GM12878 (cell line): ENCODE measurements around the gene CLDN34. TPM values are rescaled to one million over a fixed set of nuclear protein-coding genes. Genes with fewer than 3 reads are reported as not detected.

Source experiments
- ATAC-seq: fragments of 200-7000 bp; cut with Tn5 transposase; 3 replicates; pipeline ENCODE4 v1.9.1; 2020; ENCODE audit warnings: mild to moderate bottlenecking, moderate library complexity
- BruUV-seq: library from RNA; stranded (reverse); fragments of 400-500 nt; replicated peaks from 2 replicates; lab custom pipeline; 2021; lab: Mats Ljungman, UMichigan
- CTCF ChIA-PET: fragments of 300-600 bp; sonication (Branson Sonifier 250); formaldehyde crosslinking; extraction: SDS; loops from one replicate; lab custom pipeline; 2021; ENCODE audit warnings: inconsistent platforms; lab: Yijun Ruan, JAX
- POLR2A ChIA-PET: fragments of 350-600 bp; formaldehyde crosslinking; extraction: SDS; loops from one replicate; lab custom pipeline; 2021; ENCODE audit warnings: inconsistent platforms; lab: Charles Lee
- RAD21 ChIA-PET: fragments of 300-600 bp; sonication (Branson Sonifier 250); formaldehyde crosslinking; loops from one replicate; lab custom pipeline; 2023; ENCODE audit warnings: antibody characterized with exemption; ENCODE audit not compliant: unreplicated experiment; lab: Charles Lee
- SMC1A ChIA-PET: fragments of 300-600 bp; sonication (Branson Sonifier 250); formaldehyde crosslinking; loops from one replicate; lab custom pipeline; 2023; ENCODE audit not compliant: unreplicated experiment, uncharacterized antibody; lab: Charles Lee
- DNase-seq: peaks from one replicate; pipeline ENCODE4 v3.0.0-alpha.2; 2011; ENCODE audit warnings: low read depth, low spot score
- FAIRE-seq: peaks from 3 replicates; lab custom pipeline; 2011; peaks lifted over from hg19 to GRCh38; lab: Jason Lieb, UNC
- H2AFZ ChIP-seq: 2 replicates; pipeline ENCODE4 v1.6.0; 2011; ENCODE audit warnings: low read depth, low read length, control low read depth; ENCODE audit not compliant: control insufficient read depth
- H3K27ac ChIP-seq: 2 replicates; pipeline ENCODE4 v1.5.1; 2011; ENCODE audit warnings: control low read depth; ENCODE audit not compliant: control insufficient read depth, insufficient read depth
- H3K27me3 ChIP-seq, 2 experiments: replicated peaks in 1 of 2; 2 replicates each; pipeline versions ENCODE4 v1.6.0 to v1.6.1; 2011; ENCODE audit warnings: low read length in 1 of 2; ENCODE audit not compliant: control insufficient read depth in 2 of 2, insufficient read depth in 2 of 2
- H3K36me3 ChIP-seq, 2 experiments: 2 replicates each; pipeline ENCODE4 v1.5.1; 2011; ENCODE audit warnings: low read length in 1 of 2; ENCODE audit not compliant: control insufficient read depth in 2 of 2, insufficient read depth in 2 of 2
- H3K4me1 ChIP-seq: 2 replicates; pipeline ENCODE4 v1.6.1; 2011; ENCODE audit warnings: mild to moderate bottlenecking, low read length, moderate library complexity, mixed read lengths; ENCODE audit not compliant: control insufficient read depth, insufficient read depth
- H3K4me2 ChIP-seq: 2 replicates; pipeline ENCODE4 v1.6.0; 2011; ENCODE audit warnings: control low read depth; ENCODE audit not compliant: control insufficient read depth, insufficient read depth
- H3K4me3 ChIP-seq: fragments of 200-600 bp; sonication (generic); 2 replicates; pipeline ENCODE4 v1.5.1; 2016
- H3K79me2 ChIP-seq: 2 replicates; pipeline ENCODE4 v1.6.0; 2011; ENCODE audit warnings: low read length; ENCODE audit not compliant: control insufficient read depth, insufficient read depth
- H3K9ac ChIP-seq: 2 replicates; pipeline ENCODE4 v1.8.0; 2011; ENCODE audit warnings: low read length, control low read depth, mixed read lengths; ENCODE audit not compliant: control insufficient read depth, insufficient read depth
- H3K9me3 ChIP-seq: replicated peaks from 3 replicates; pipeline ENCODE4 v1.5.1; 2011; ENCODE audit warnings: mild to moderate bottlenecking, low read length; ENCODE audit not compliant: control insufficient read depth, insufficient read depth
- H4K20me1 ChIP-seq: 2 replicates; pipeline ENCODE4 v1.6.0; 2011; ENCODE audit not compliant: control insufficient read depth, insufficient read depth
- BCL11A ChIP-seq: IDR thresholded peaks from 2 replicates; pipeline ENCODE4 v1.6.1; 2011; ENCODE audit warnings: low read depth, low read length
- CBX5 ChIP-seq: sonication (generic); IDR thresholded peaks from 2 replicates; pipeline ENCODE4 v1.6.1; 2016; ENCODE audit warnings: low read depth, moderate library complexity, mild to moderate bottlenecking, inconsistent platforms
- CHD4 ChIP-seq: fragments of 200-600 bp; sonication (generic); IDR thresholded peaks from 2 replicates; pipeline ENCODE4 v1.6.1; 2016; ENCODE audit warnings: mild to moderate bottlenecking
- DPF2 ChIP-seq: fragments of 450-650 bp; IDR thresholded peaks from 2 replicates; pipeline ENCODE4 v1.6.1; 2017; ENCODE audit warnings: mild to moderate bottlenecking
- EED ChIP-seq: sonication (generic); IDR thresholded peaks from 2 replicates; pipeline ENCODE4 v1.6.1; 2016; ENCODE audit warnings: antibody characterized with exemption, low read depth
- FOXK2 ChIP-seq: fragments of 450-650 bp; IDR thresholded peaks from 2 replicates; pipeline ENCODE4 v1.6.1; 2017; ENCODE audit warnings: mild to moderate bottlenecking, moderate library complexity
- HDAC2 ChIP-seq: fragments of 200-600 bp; sonication (generic); IDR thresholded peaks from 2 replicates; pipeline ENCODE4 v1.6.1; 2017
- HDGF ChIP-seq: fragments of 450-650 bp; IDR thresholded peaks from 2 replicates; pipeline ENCODE4 v1.6.1; 2016; ENCODE audit warnings: antibody characterized with exemption
- HSF1 ChIP-seq: fragments of 150-350 bp; IDR thresholded peaks from 2 replicates; pipeline ENCODE4 v1.6.1; 2014; ENCODE audit warnings: mild to moderate bottlenecking, low read depth, low read length
- IRF4 ChIP-seq: IDR thresholded peaks from 2 replicates; pipeline ENCODE4 v1.6.1; 2011; ENCODE audit warnings: low read depth, low read length
- JUNB ChIP-seq: IDR thresholded peaks from 2 replicates; pipeline ENCODE4 v1.6.1; 2016; ENCODE audit warnings: antibody characterized with exemption, mild to moderate bottlenecking
- MTA2 ChIP-seq: fragments of 450-650 bp; IDR thresholded peaks from 2 replicates; pipeline ENCODE4 v1.6.1; 2016; ENCODE audit warnings: low read depth, mild to moderate bottlenecking, moderate library complexity
- NFIC ChIP-seq: IDR thresholded peaks from 2 replicates; pipeline ENCODE4 v1.6.1; 2012; ENCODE audit warnings: low read depth, mild to moderate bottlenecking, inconsistent platforms, low read length, moderate library complexity
- NFXL1 ChIP-seq: fragments of 450-650 bp; IDR thresholded peaks from 2 replicates; pipeline ENCODE4 v1.6.1; 2017; ENCODE audit warnings: antibody characterized with exemption, mild to moderate bottlenecking, borderline replicate concordance
- POU2F2 ChIP-seq: IDR thresholded peaks from 3 replicates; pipeline ENCODE4 v1.6.1; 2011; ENCODE audit warnings: low read depth, mild to moderate bottlenecking, low read length, borderline replicate concordance
- RBBP5 ChIP-seq: fragments of 200-600 bp; sonication (generic); conservative IDR thresholded peaks from 2 replicates; pipeline ENCODE4 v1.6.1; 2016
- RCOR1 ChIP-seq: conservative IDR thresholded peaks from 2 replicates; pipeline ENCODE4 v1.6.1; 2012; ENCODE audit warnings: low read depth, low read length, improper control_type of control experiment
- SKIL ChIP-seq: fragments of 450-650 bp; IDR thresholded peaks from 2 replicates; pipeline ENCODE4 v1.6.1; 2017; ENCODE audit warnings: mild to moderate bottlenecking, low read depth, inconsistent platforms; ENCODE audit not compliant: poor library complexity, severe bottlenecking
- SMAD5 ChIP-seq: IDR thresholded peaks from 2 replicates; pipeline ENCODE4 v1.6.1; 2016; ENCODE audit warnings: antibody characterized with exemption, low read depth
- SREBF2 ChIP-seq: IDR thresholded peaks from 2 replicates; pipeline ENCODE4 v1.6.1; 2012; ENCODE audit warnings: mild to moderate bottlenecking, low read length
- TCF3 ChIP-seq: IDR thresholded peaks from 2 replicates; pipeline ENCODE4 v1.6.1; 2012; ENCODE audit warnings: low read depth, mild to moderate bottlenecking, low read length, borderline replicate concordance; ENCODE audit not compliant: insufficient read depth
- USF1 ChIP-seq: IDR thresholded peaks from 2 replicates; pipeline ENCODE4 v1.6.1; 2011; ENCODE audit warnings: borderline replicate concordance, low read depth, mild to moderate bottlenecking, moderate library complexity, mixed read lengths, low read length; ENCODE audit not compliant: insufficient read depth; ENCODE audit errors: extremely low read length
- WGBS: methylation state at CpG from one replicate; pipeline ENCODE4 v1.1.6; 2016; ENCODE audit warnings: low lambda C conversion rate; ENCODE audit not compliant: insufficient replicate concordance, insufficient coverage; ENCODE audit errors: missing lambda C conversion rate; 5-methylcytosine and 5-hydroxymethylcytosine counted together
- in situ Hi-C: fragments of 300-500 bp; cut with MboI; formaldehyde crosslinking; loops from 9 replicates; pipeline ENCODE4 v1.14.3; 2018; ENCODE audit warnings: mixed read lengths
- intact Hi-C: fragments of 100-400 bp; cut with micrococcal nuclease; formaldehyde crosslinking; loops from one replicate; pipeline ENCODE4 v1.14.2; 2022; ENCODE audit not compliant: unreplicated experiment
- polyA plus RNA-seq, 11 experiments: library from polyadenylated mRNA; depleted of rRNA in 4 of 11; unstranded in 6 of 11; stranded (reverse) in 5 of 11; fragments of >200 nt; fragmentation: Nextera tagmentation in 4 of 11; fragmentation: Illumina TruSeq in 1 of 11; extraction: Ambion mirVana in 4 of 11; extraction: Trizol in 1 of 11; gene quantifications; 1 replicate in 1 of 11; 2 replicates in 10 of 11; pipeline versions ENCODE4 v1.2.1 to v1.2.3, GENCODE V29; 2011 to 2016; ENCODE audit warnings: inconsistent platforms in 2 of 11, missing spikeins in 2 of 11, low read depth in 1 of 11
- total RNA-seq, 4 experiments: library from RNA; depleted of rRNA in 3 of 4; stranded (reverse); fragments of >200 nt in 3 of 4; fragmentation: Illumina TruSeq in 1 of 4; extraction: Trizol in 1 of 4; gene quantifications; 2 replicates each; pipeline versions ENCODE4 v1.2.1 to v1.2.3, GENCODE V29; 2013 to 2021

The CLDN34 gene
- total and polyA plus RNA-seq, 10 of the 15 experiments (the other 5 are each of a cell fraction or from before 2014, with no cell fraction given), result not detected

GRCh38 chrX:9943420-9943819 is 23.7 kb upstream of the CLDN34 start:
- H3K36me3 ChIP-seq, result no peaks in the 10 kb centered on the region
- H3K4me1 ChIP-seq, result peaks cover 3% of the 10 kb centered on the region; the same call in 1 of the 2 replicates
- no peak overlapping the region for H3K4me2 ChIP-seq
- ChIA-PET SMC1A (no interaction called here), CTCF (interaction anchor here (1.8 kb wide), 1 partner anchor 54 kb away, joined by 3 read pairs; no protein-coding TSS in a partner anchor), POLR2A (no interaction called here), RAD21 (interaction anchor here (1.0 kb wide), 1 partner anchor 140 kb away, joined by 3 read pairs; no protein-coding TSS in a partner anchor)
- H3K9me3 ChIP-seq, result no peaks in the 10 kb centered on the region; the same call in 1 of the 3 replicates
- H2AFZ ChIP-seq, result no peak overlapping the region
- no peak overlapping the region for H3K9ac ChIP-seq
- WGBS, result 43% methylated on average over 5 of the region's 5 CpGs
- in situ Hi-C loops (no loop called here), intact Hi-C loops (loop anchor here (2.0 to 10.0 kb wide), 6 partner anchors 44 to 199 kb away; no protein-coding TSS in a partner anchor)
- no peaks in the 10 kb centered on the region for H3K79me2 ChIP-seq
- FAIRE-seq (no peak), ATAC-seq (peak; percentile 77), DNase-seq (peak; percentile 46)
- H3K4me3 ChIP-seq, result no peak overlapping the region
- no peak overlapping the region for H3K27ac ChIP-seq
- H4K20me1 ChIP-seq, result no peaks in the 10 kb centered on the region
- BruUV-seq, result no TSS peak
- no peaks in the 10 kb centered on the region for H3K27me3 ChIP-seq
- no peak for TF ChIP-seq HDGF
- no peak for TF ChIP-seq RBBP5
- peak; percentile 19; the same call in 1 of the 2 replicates for TF ChIP-seq JUNB
- no peak for TF ChIP-seq SREBF2
- peak; percentile 68; the same call in 1 of the 2 replicates for TF ChIP-seq TCF3
- no peak for TF ChIP-seq SMAD5
- TF ChIP-seq FOXK2, result no peak
- TF ChIP-seq NFIC, result peak; percentile 19; the same call in 1 of the 2 replicates
- TF ChIP-seq NFXL1, result no peak
- no peak for TF ChIP-seq CBX5
- TF ChIP-seq EED, result peak; percentile 41; the same call in 1 of the 2 replicates
- 0 out of 3 replicates have a peak, but pooled peaks have one; percentile 36 for TF ChIP-seq POU2F2
- TF ChIP-seq IRF4, result peak; percentile 49; the same call in 1 of the 2 replicates
- no peak for TF ChIP-seq SKIL
- TF ChIP-seq MTA2, result peak; percentile 59; the same call in 1 of the 2 replicates
- TF ChIP-seq DPF2, result no peak
- no peak for TF ChIP-seq CHD4
- TF ChIP-seq USF1, result no peak
- TF ChIP-seq HDAC2, result no peak
- TF ChIP-seq HSF1, result no peak
- TF ChIP-seq RCOR1, result no peak
- peak; percentile 64; the same call in 1 of the 2 replicates for TF ChIP-seq BCL11A
